GM18867 (cell line): Measurements from ENCODE around the gene DCDC2C.

Experiments used
- ATAC-seq: cut with Tn5 transposase; IDR thresholded peaks from one replicate; pipeline ENCODE4 v1.9.1; 2021; ENCODE audit warnings: mild to moderate bottlenecking, moderate library complexity; ENCODE audit not compliant: unreplicated experiment

DCDC2C gene

GRCh38 chr2:3672861-3673678, 30.3 kb upstream of the DCDC2C start:
- ATAC-seq = no peak

GRCh38 chr2:3674066-3674845, 29.1 kb upstream of the DCDC2C start:
- no peak for ATAC-seq

GRCh38 chr2:3675687-3676086, 27.7 kb upstream of the DCDC2C start:
- ATAC-seq = no peak

GRCh38 chr2:3677436-3677835, 25.9 kb upstream of the DCDC2C start:
- no peak for ATAC-seq

- no peak for ATAC-seq
Measured at GRCh38 chr2:3678212-3678611, 25.2 kb upstream of the DCDC2C start.

GRCh38 chr2:3679180-3679579, 24.2 kb upstream of the DCDC2C start:
- no peak for ATAC-seq

- ATAC-seq = no peak
Measured at GRCh38 chr2:3679616-3680393, 23.6 kb upstream of the DCDC2C start.

GRCh38 chr2:3680548-3681345, 22.6 kb upstream of the DCDC2C start:
- no peak for ATAC-seq

GRCh38 chr2:3681625-3682024, 21.8 kb upstream of the DCDC2C start:
- no peak for ATAC-seq

- no peak for ATAC-seq
Measured at GRCh38 chr2:3682811-3683210, 20.6 kb upstream of the DCDC2C start.

GRCh38 chr2:3683748-3684454, 19.5 kb upstream of the DCDC2C start:
- ATAC-seq = no peak

- no peak for ATAC-seq
Measured at GRCh38 chr2:3689998-3690748, 13.2 kb upstream of the DCDC2C start.

GRCh38 chr2:3692375-3692774, 11.0 kb upstream of the DCDC2C start:
- no peak for ATAC-seq

- ATAC-seq = no peak
Measured at GRCh38 chr2:3696545-3696944, 6.8 kb upstream of the DCDC2C start.

GRCh38 chr2:3701071-3701470, 2.3 kb upstream of the DCDC2C start:
- ATAC-seq = no peak

GRCh38 chr2:3703757-3704355, 481 bp downstream of the DCDC2C start:
- no peak for ATAC-seq

GRCh38 chr2:3704692-3705091, 1.3 kb downstream of the DCDC2C start:
- ATAC-seq = no peak

- no peak for ATAC-seq
Measured at GRCh38 chr2:3705782-3706181, 2.4 kb downstream of the DCDC2C start.

- ATAC-seq = no peak
Measured at GRCh38 chr2:3706892-3707291, 3.5 kb downstream of the DCDC2C start.
